ENCODE results near the gene CHTF8. TPM values are rescaled to one million over a fixed set of nuclear protein-coding genes. Genes with fewer than 3 reads are reported as not detected.

CHTF8 gene
- total RNA-seq: 80.0 and 121 TPM in 2 replicates
- polyA plus RNA-seq: 67.8 and 83.6 TPM in 2 replicates

DNA sequence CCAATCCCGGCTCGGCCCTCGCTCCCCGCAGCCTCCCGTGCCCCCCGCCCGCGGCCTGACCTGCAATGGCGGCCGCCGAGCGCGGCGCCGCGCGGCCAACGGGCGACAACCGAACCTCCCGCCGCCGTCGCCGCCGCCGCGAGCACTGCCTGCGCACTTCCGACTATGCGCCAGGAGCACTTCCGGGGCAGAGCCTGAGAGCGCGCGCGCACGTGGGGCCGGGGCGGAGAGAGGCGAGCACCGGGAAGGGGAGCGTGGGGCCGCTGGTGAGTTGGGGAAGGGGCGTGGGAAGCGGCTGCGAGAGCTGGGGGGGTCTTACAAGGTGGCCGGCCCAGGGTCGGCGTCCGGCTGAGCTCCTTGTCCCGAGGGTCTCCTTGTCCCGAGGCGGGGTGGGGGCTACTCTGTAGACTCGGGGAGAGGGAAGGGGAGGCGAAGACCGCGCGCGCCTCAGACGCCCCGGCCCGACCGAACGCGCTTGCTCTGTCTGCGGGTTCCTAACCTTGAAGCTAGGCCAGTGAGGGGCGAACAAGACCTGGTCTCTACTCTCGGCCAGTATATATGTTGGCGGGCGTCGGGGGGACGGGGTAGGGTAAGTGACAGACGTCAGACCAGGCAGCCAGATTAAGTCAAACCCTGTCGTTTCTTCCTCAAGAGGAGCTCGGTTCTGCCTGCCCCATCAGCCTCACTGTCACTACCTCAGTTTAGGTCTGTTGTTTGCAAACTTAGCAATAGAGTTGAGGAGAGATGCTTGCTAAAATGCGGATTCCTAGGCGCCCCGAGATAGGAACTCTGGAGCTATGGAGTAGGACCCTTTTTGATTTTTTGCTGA, at the start of gene CHTF8, which contains the start of gene UTP4:
TSS of gene CHTF8 (minus strand) at position 165 of the 829 bp plus-strand sequence. CDS start 11,130 bp downstream, outside the sequence.
TSS of gene UTP4 (plus strand) at position 226 of the 829 bp plus-strand sequence. CDS start 811 bp downstream, outside the sequence.
- Histone ChIP-seq H3K4me2 (peak within 1 kb of the TSS; percentile 90), H3K4me3 (peak within 1 kb of the TSS; percentile 91), H3K27ac (peak within 1 kb of the TSS; percentile 99), H3K9me2 (replicated peaks; ENCODE audit: insufficient read depth) (no peaks in the 10 kb centered on the region), H3K79me2 (peaks cover 91% of the 10 kb centered on the region), H3K9me3 (ENCODE audit: low read depth) (no peaks in the 10 kb centered on the region), H3K4me1 (ENCODE audit: insufficient read depth) (peaks cover 9% of the 10 kb centered on the region), H3K36me3 (replicated peaks; ENCODE audit: insufficient read depth, low read depth) (no peaks in the 10 kb centered on the region), H2AFZ (peak within 1 kb of the TSS; percentile 89), H4K20me1 (ENCODE audit: insufficient read depth, poor library complexity, severe bottlenecking) (peaks cover 25% of the 10 kb centered on the region), H3K27me3 (no peaks in the 10 kb centered on the region)
- WGBS (ENCODE audit: low lambda C conversion rate, missing lambda C conversion rate): 1% methylated on average over 29 of the region's 78 CpGs
- DNase-seq (ENCODE audit: low spot score): peak; percentile 94
- TF ChIP-seq EZH2phosphoT487 (IDR thresholded peaks at IDR 0.05; ENCODE audit: low read depth, severe bottlenecking, unreplicated experiment) (no peak), EZH2 (IDR thresholded peaks at IDR 0.05; ENCODE audit: borderline replicate concordance) (no peak)
- TF ChIP-seq, protein P1, sequence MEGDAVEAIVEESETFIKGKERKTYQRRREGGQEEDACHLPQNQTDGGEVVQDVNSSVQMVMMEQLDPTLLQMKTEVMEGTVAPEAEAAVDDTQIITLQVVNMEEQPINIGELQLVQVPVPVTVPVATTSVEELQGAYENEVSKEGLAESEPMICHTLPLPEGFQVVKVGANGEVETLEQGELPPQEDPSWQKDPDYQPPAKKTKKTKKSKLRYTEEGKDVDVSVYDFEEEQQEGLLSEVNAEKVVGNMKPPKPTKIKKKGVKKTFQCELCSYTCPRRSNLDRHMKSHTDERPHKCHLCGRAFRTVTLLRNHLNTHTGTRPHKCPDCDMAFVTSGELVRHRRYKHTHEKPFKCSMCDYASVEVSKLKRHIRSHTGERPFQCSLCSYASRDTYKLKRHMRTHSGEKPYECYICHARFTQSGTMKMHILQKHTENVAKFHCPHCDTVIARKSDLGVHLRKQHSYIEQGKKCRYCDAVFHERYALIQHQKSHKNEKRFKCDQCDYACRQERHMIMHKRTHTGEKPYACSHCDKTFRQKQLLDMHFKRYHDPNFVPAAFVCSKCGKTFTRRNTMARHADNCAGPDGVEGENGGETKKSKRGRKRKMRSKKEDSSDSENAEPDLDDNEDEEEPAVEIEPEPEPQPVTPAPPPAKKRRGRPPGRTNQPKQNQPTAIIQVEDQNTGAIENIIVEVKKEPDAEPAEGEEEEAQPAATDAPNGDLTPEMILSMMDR (IDR thresholded peaks at IDR 0.05; ENCODE audit: poor library complexity): no peak

GRCh38 chr16:69180011-69180338, 47.6 kb upstream of the CHTF8 start:
- H3K9me2 ChIP-seq (replicated peaks; ENCODE audit: insufficient read depth): no peaks in the 10 kb centered on the region
- H3K27ac ChIP-seq: peak overlapping the region; percentile 51
- no peaks in the 10 kb centered on the region for H3K9me3 ChIP-seq (ENCODE audit: low read depth)
- H2AFZ ChIP-seq: no peak overlapping the region
- peak overlapping the region; percentile 9 for H3K4me2 ChIP-seq
- DNase-seq (ENCODE audit: low spot score): no peak
- H3K36me3 ChIP-seq (replicated peaks; ENCODE audit: insufficient read depth, low read depth): no peaks in the 10 kb centered on the region
- peaks cover 8% of the 10 kb centered on the region for H3K4me1 ChIP-seq (ENCODE audit: insufficient read depth)
- H4K20me1 ChIP-seq (ENCODE audit: insufficient read depth, poor library complexity, severe bottlenecking): no peaks in the 10 kb centered on the region
- TF ChIP-seq EZH2phosphoT487 (IDR thresholded peaks at IDR 0.05; ENCODE audit: low read depth, severe bottlenecking, unreplicated experiment): no peak
- TF ChIP-seq EZH2 (IDR thresholded peaks at IDR 0.05; ENCODE audit: borderline replicate concordance): no peak
- TF ChIP-seq, protein P1 (IDR thresholded peaks at IDR 0.05; ENCODE audit: poor library complexity): no peak
- H3K4me3 ChIP-seq: no peak overlapping the region
- no peaks in the 10 kb centered on the region for H3K79me2 ChIP-seq
- H3K27me3 ChIP-seq: no peaks in the 10 kb centered on the region

DNA sequence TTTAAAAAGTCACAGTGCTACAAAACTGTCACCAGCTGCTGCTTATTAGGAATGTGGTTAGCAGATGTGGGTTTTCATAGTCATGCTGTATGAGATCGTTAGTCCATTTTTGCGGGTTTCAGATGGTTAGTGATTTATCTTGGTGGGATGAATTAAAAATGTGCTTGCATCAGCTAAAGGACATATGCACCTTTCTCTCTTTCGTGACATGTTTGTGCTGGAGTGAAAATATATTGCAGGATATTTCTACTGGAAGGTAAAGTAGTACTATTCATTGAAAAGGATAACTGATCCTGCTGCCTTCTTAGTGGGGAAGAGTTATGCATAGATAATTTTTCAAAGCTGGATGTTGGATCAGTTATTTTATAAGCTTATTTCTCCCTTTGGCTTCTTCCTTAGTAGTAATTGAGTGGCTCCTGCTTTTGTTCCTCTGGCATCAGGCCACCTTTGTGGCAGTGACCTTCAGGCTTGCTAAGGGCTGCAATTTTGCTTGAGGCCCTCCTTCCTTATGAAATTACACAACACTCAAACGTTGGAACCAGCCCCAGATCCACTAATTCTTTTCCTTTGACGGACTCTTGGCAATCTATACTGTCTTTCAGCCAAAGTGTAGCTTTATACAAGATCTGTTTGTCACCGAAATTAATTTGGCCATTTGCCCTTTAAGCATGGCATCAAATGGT, 47.1 kb upstream of the CHTF8 start:
- Histone ChIP-seq H3K27ac (peak overlapping the region; percentile 51), H3K27me3 (no peaks in the 10 kb centered on the region), H3K36me3 (replicated peaks; ENCODE audit: insufficient read depth, low read depth) (no peaks in the 10 kb centered on the region), H4K20me1 (ENCODE audit: insufficient read depth, poor library complexity, severe bottlenecking) (no peaks in the 10 kb centered on the region), H3K4me1 (ENCODE audit: insufficient read depth) (peaks cover 8% of the 10 kb centered on the region), H2AFZ (no peak overlapping the region), H3K79me2 (no peaks in the 10 kb centered on the region), H3K9me2 (replicated peaks; ENCODE audit: insufficient read depth) (no peaks in the 10 kb centered on the region), H3K9me3 (ENCODE audit: low read depth) (no peaks in the 10 kb centered on the region), H3K4me3 (no peak overlapping the region), H3K4me2 (peak overlapping the region; percentile 9)
- no peak for TF ChIP-seq EZH2phosphoT487 (IDR thresholded peaks at IDR 0.05; ENCODE audit: low read depth, severe bottlenecking, unreplicated experiment)
- no peak for TF ChIP-seq EZH2 (IDR thresholded peaks at IDR 0.05; ENCODE audit: borderline replicate concordance)
- TF ChIP-seq, protein P1 (IDR thresholded peaks at IDR 0.05; ENCODE audit: poor library complexity): no peak
- DNase-seq (ENCODE audit: low spot score): peak; percentile 32
- WGBS (ENCODE audit: low lambda C conversion rate, missing lambda C conversion rate): 48% methylated on average over 6 of the region's 6 CpGs
